Activated CD4-positive, CD25-positive, alpha-beta regulatory T cell (primary cell): ENCODE results near the gene TPO.
"Not testable (repeated sequence)": the region's sequence is repeated elsewhere in the genome, so short reads cannot be mapped to it uniquely, and the experiment has no call there.

Experiments used
- DNase-seq, 4 experiments: peaks; one replicate each; lab custom pipeline; 2025; lab: John Stamatoyannopoulos, UW

The TPO gene

GRCh38 chr2:1502891-1503304 is 89.6 kb downstream of the TPO start:
- no peak for DNase-seq

GRCh38 chr2:1503471-1504310 is 90.4 kb downstream of the TPO start:
- no peak for DNase-seq

- no peak for DNase-seq
These were observed 91.1 kb downstream of the TPO start for GRCh38 chr2:1504311-1504750.

GRCh38 chr2:1505031-1505441 is 91.8 kb downstream of the TPO start:
- no peak for DNase-seq

- peak in 1 of 4 experiments; percentile 14 for DNase-seq
These were observed 96.2 kb downstream of the TPO start for GRCh38 chr2:1509271-1510065.

GRCh38 chr2:1510176-1510575 is 96.9 kb downstream of the TPO start:
- no peak for DNase-seq

- DNase-seq = no peak
These were observed 98.2 kb downstream of the TPO start for GRCh38 chr2:1511455-1511854.

GRCh38 chr2:1512321-1513289 is 99.3 kb downstream of the TPO start:
- DNase-seq = no peak

GRCh38 chr2:1514391-1515072 is 101.3 kb downstream of the TPO start:
- no peak for DNase-seq

GRCh38 chr2:1515073-1515430 is 101.8 kb downstream of the TPO start:
- no peak for DNase-seq

- DNase-seq = no peak
These were observed 102.9 kb downstream of the TPO start for GRCh38 chr2:1515986-1516797.

- DNase-seq = no peak
These were observed 103.5 kb downstream of the TPO start for GRCh38 chr2:1516798-1517060.

GRCh38 chr2:1517291-1517690 is 104.0 kb downstream of the TPO start:
- DNase-seq = not testable (repeated sequence)

GRCh38 chr2:1517786-1518185 is 104.5 kb downstream of the TPO start:
- no peak for DNase-seq

- no peak for DNase-seq
These were observed 105.1 kb downstream of the TPO start for GRCh38 chr2:1518331-1518803.

- no peak for DNase-seq
These were observed 105.7 kb downstream of the TPO start for GRCh38 chr2:1518867-1519530.

GRCh38 chr2:1521191-1521877 is 108.1 kb downstream of the TPO start:
- DNase-seq = no peak

GRCh38 chr2:1521878-1522830 is 108.9 kb downstream of the TPO start:
- DNase-seq = no peak
